Transverse colon (tissue), 4 donors: ENCODE results near the gene AHCY. TPM values are rescaled to one million over a fixed set of nuclear protein-coding genes. Genes with fewer than 3 reads are reported as not detected.
"Not testable (repeated sequence)": the region's sequence is repeated elsewhere in the genome, so short reads cannot be mapped to it uniquely, and the experiment has no call there.

ENCODE experiments used
- DNase-seq: peaks from one replicate; pipeline ENCODE4 v3.0.0-alpha.2; 2019
- H3K27ac ChIP-seq, 4 donors: fragments of 200-600 bp; sonication (generic); 2 replicates each; pipeline ENCODE4 v1.5.1; 2016 to 2018; ENCODE audit warnings: inconsistent platforms in 4 of 4
- H3K27me3 ChIP-seq: fragments of 200-600 bp; sonication (generic); 2 replicates; pipeline ENCODE4 v1.5.1; 2017; ENCODE audit warnings: inconsistent platforms
- H3K36me3 ChIP-seq, 4 donors: fragments of 200-600 bp; sonication (generic); 2 replicates each; pipeline ENCODE4 v1.5.1; 2017 to 2019; ENCODE audit warnings: inconsistent platforms in 4 of 4
- H3K4me1 ChIP-seq, 4 donors: fragments of 200-600 bp; sonication (generic); 2 replicates each; pipeline ENCODE4 v1.5.1; 2017 to 2020; ENCODE audit warnings: inconsistent platforms in 4 of 4
- H3K4me3 ChIP-seq, 4 donors: fragments of 200-600 bp; sonication (generic); 1 replicate in 1 of 4; 2 replicates in 3 of 4; pipeline versions ENCODE4 v1.5.1 to v1.6.1; 2017 to 2019; ENCODE audit warnings: inconsistent platforms in 4 of 4
- H3K9me3 ChIP-seq, 2 donors: fragments of 200-600 bp; sonication (generic); 2 replicates each; pipeline ENCODE4 v1.5.1; 2017 to 2019; ENCODE audit warnings: inconsistent platforms in 2 of 2
- CTCF ChIP-seq, 5 experiments: fragments of 200-600 bp in 3 of 5; fragments of 450-650 bp in 2 of 5; sonication (generic) in 3 of 5; IDR thresholded peaks; 1 replicate in 2 of 5; 2 replicates in 3 of 5; pipeline ENCODE4 v1.5.1; 2016 to 2017; ENCODE audit warnings: antibody characterized with exemption in 5 of 5, inconsistent platforms in 3 of 5, mild to moderate bottlenecking in 2 of 5, moderate library complexity in 1 of 5
- EP300 ChIP-seq: sonication (generic); formaldehyde crosslinking; IDR thresholded peaks from one replicate; pipeline ENCODE4 v1.6.1; 2017; ENCODE audit warnings: antibody characterized with exemption, low read depth
- POLR2A ChIP-seq: fragments of 450-650 bp; IDR thresholded peaks from one replicate; pipeline ENCODE4 v1.6.1; 2016; ENCODE audit warnings: antibody characterized with exemption, mild to moderate bottlenecking, moderate library complexity
- POLR2AphosphoS5 ChIP-seq, 3 donors: sonication (generic); formaldehyde crosslinking; IDR thresholded peaks; one replicate each; pipeline ENCODE4 v1.6.1; 2016; ENCODE audit warnings: antibody characterized with exemption in 3 of 3
- WGBS, 2 donors: methylation state at CpG; one replicate each; pipeline ENCODE4 v1.1.5; 2018; ENCODE audit warnings: low coverage in 1 of 2; 5-methylcytosine and 5-hydroxymethylcytosine counted together
- in situ Hi-C, 4 donors: fragments of 200-750 bp; cut with MboI; loops; one replicate each; pipeline versions ENCODE4 v1.15.0 to v1.15.1; 2017; ENCODE audit warnings: low sequenced_read_pairs in 3 of 4, low pct_ligation_motif_present in 1 of 4, low pct_unique_long_range_greater_than_20kb in 1 of 4
- intact Hi-C: fragments of 100-400 bp; cut with DNase I; formaldehyde crosslinking; loops from one replicate; pipeline ENCODE4 v1.15.1; 2023; ENCODE audit warnings: low total_unique reads
- total RNA-seq, 4 donors: library from RNA; depleted of rRNA; stranded (reverse); fragments of >200 nt; gene quantifications; one replicate each; pipeline ENCODE4 v1.1.0, GENCODE V29; 2016

The AHCY gene
- total RNA-seq, 4 donors from 2014 or later = 23.9 to 71.6 (median 63.8) TPM

- peak; percentile 10 for DNase-seq
- TF ChIP-seq POLR2AphosphoS5 (IDR thresholded peaks at IDR 0.05) = no peak
- TF ChIP-seq EP300 = no peak
- no peak for TF ChIP-seq CTCF (IDR thresholded peaks at IDR 0.05)
- TF ChIP-seq POLR2A = no peak
- in situ Hi-C loops = no loop called here
- H3K27ac ChIP-seq = peak overlapping the region in 2 of 4 donors; percentile 59
- H3K4me1 ChIP-seq = peaks cover 0 to 7% (median 0%) of the 10 kb centered on the region in 4 donors
- WGBS, 2 donors = 68 to 82% methylated on average over 7 to 9 of the region's 9 CpGs
- intact Hi-C loops = no loop called here
- H3K4me3 ChIP-seq = no peak overlapping the region
- no peaks in the 10 kb centered on the region for H3K27me3 ChIP-seq
- H3K9me3 ChIP-seq = no peaks in the 10 kb centered on the region
- no peaks in the 10 kb centered on the region for H3K36me3 ChIP-seq
Measured at GRCh38 chr20:34262488-34263288, 40.5 kb downstream of the AHCY start.

DNA sequence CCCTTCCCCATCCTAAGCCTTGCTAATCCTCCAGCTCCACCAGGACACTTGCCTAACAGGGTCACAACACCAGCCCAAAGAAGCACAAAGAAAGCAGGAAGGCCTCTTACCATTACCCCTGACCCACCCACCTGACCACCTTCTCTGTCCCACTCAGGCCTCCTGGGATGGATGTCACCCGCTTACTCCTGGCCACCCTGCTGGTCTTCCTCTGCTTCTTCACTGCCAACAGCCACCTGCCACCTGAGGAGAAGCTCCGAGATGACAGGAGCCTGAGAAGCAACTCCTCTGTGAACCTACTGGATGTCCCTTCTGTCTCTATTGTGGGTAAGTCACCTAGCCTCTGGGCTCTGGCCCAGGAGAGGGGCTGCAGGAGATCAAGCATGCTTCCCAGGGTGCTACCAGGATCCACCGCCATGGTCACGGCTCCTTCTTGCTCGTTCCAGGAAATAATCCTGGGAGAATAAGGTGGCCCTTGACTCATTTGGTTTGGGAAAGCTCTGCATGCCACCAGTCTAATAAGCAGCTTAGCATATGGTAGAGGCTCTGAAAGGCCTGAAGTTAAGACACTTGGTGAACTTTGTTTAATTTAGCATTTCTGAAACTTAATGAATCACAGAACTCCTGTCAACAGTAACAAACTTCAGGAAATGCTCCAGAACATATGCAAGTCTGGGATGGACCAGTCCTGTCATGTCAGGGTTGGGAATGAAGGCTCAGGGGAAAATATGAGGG is 42.8 kb downstream of the AHCY start:
- H3K4me1 ChIP-seq = peaks cover 0 to 7% (median 0%) of the 10 kb centered on the region in 4 donors
- H3K36me3 ChIP-seq = no peaks in the 10 kb centered on the region
- no peak overlapping the region for H3K4me3 ChIP-seq
- in situ Hi-C loops = no loop called here
- no peak for DNase-seq
- intact Hi-C loops = no loop called here
- H3K27ac ChIP-seq = no peak overlapping the region
- no peaks in the 10 kb centered on the region for H3K9me3 ChIP-seq
- no peaks in the 10 kb centered on the region for H3K27me3 ChIP-seq
- TF ChIP-seq CTCF (IDR thresholded peaks at IDR 0.05) (no peak), POLR2A (no peak), EP300 (no peak), POLR2AphosphoS5 (IDR thresholded peaks at IDR 0.05) (no peak)
- WGBS, 2 donors = 97 to 100% methylated on average over 1 to 5 of the region's 5 CpGs

- TF ChIP-seq EP300 (no peak), POLR2A (no peak), POLR2AphosphoS5 (IDR thresholded peaks at IDR 0.05) (no peak), CTCF (IDR thresholded peaks at IDR 0.05) (no peak)
- DNase-seq = no peak
- Histone ChIP-seq H3K4me1 (no peaks in the 10 kb centered on the region), H3K9me3 (no peaks in the 10 kb centered on the region), H3K27me3 (no peaks in the 10 kb centered on the region), H3K4me3 (no peak overlapping the region), H3K36me3 (no peaks in the 10 kb centered on the region), H3K27ac (no peak overlapping the region)
- 73 to 89% methylated on average over 3 to 5 of the region's 5 CpGs for WGBS, 2 donors
- intact Hi-C loops (no loop called here), in situ Hi-C loops (no loop called here)
Measured at GRCh38 chr20:34256629-34257124, 46.5 kb downstream of the AHCY start.

GRCh38 chr20:34254979-34255378 is 48.2 kb downstream of the AHCY start:
- DNase-seq = no peak
- Histone ChIP-seq H3K27ac (no peak overlapping the region), H3K27me3 (no peaks in the 10 kb centered on the region), H3K4me3 (no peak overlapping the region), H3K9me3 (no peaks in the 10 kb centered on the region), H3K4me1 (no peaks in the 10 kb centered on the region), H3K36me3 (no peaks in the 10 kb centered on the region)
- WGBS, 2 donors = 75 to 79% methylated on average over 1 of the region's 1 CpG
- intact Hi-C loops = no loop called here
- in situ Hi-C loops = no loop called here
- TF ChIP-seq POLR2A = no peak
- no peak for TF ChIP-seq CTCF (IDR thresholded peaks at IDR 0.05)
- no peak for TF ChIP-seq POLR2AphosphoS5 (IDR thresholded peaks at IDR 0.05)
- TF ChIP-seq EP300 = no peak

GRCh38 chr20:34252431-34253086 is 50.6 kb downstream of the AHCY start:
- intact Hi-C loops, in situ Hi-C loops, H3K9me3 ChIP-seq, H3K27me3 ChIP-seq, H3K4me3 ChIP-seq, H3K36me3 ChIP-seq, H3K4me1 ChIP-seq, DNase-seq, H3K27ac ChIP-seq: not testable (repeated sequence)
- whole genome bisulfite sequencing, 2 donors = 77 to 79% methylated on average over 2 to 7 of the region's 7 CpGs
